Measurements from ENCODE around the gene GJB4. TPM values are rescaled to one million over a fixed set of nuclear protein-coding genes. Genes with fewer than 3 reads are reported as not detected.

The GJB4 gene
- total and polyA plus RNA-seq, 3 donors from 2014 or later, result not detected

- TF ChIP-seq POLR2A (IDR thresholded peaks at IDR 0.05), result no peak
- TF ChIP-seq, protein P1, sequence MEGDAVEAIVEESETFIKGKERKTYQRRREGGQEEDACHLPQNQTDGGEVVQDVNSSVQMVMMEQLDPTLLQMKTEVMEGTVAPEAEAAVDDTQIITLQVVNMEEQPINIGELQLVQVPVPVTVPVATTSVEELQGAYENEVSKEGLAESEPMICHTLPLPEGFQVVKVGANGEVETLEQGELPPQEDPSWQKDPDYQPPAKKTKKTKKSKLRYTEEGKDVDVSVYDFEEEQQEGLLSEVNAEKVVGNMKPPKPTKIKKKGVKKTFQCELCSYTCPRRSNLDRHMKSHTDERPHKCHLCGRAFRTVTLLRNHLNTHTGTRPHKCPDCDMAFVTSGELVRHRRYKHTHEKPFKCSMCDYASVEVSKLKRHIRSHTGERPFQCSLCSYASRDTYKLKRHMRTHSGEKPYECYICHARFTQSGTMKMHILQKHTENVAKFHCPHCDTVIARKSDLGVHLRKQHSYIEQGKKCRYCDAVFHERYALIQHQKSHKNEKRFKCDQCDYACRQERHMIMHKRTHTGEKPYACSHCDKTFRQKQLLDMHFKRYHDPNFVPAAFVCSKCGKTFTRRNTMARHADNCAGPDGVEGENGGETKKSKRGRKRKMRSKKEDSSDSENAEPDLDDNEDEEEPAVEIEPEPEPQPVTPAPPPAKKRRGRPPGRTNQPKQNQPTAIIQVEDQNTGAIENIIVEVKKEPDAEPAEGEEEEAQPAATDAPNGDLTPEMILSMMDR (IDR thresholded peaks at IDR 0.05), result no peak
- 58 to 67% methylated on average over 8 of the region's 8 CpGs for WGBS, 2 donors
- no peaks in the 10 kb centered on the region for H3K27me3 ChIP-seq
These were observed 15.4 kb downstream of the GJB4 start for GRCh38 chr1:34774957-34775356.

DNA sequence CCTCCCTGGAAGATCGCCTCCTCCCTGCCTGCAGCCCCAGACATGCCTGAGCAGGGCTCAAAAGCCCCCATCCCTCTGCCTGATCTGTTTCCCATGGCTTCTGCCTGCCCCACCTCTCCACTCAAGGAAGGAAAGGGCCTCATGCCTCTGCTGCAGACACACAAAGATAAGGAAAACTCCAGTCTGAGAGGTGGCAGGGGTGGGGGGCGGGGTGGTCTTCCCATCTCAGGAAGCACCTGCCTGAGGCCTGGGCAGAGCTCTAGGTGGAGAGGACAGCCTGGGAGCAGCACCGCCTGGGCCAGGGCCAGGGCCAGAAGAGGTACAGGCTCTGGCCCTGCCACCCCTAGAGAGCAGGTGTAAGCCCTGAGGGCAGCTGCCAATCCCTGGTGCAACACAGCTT, 17.4 kb downstream of the GJB4 start:
- Histone ChIP-seq H3K36me3 (ENCODE audit: low read depth, missing control alignments) (no peaks in the 10 kb centered on the region), H3K27ac (no peak overlapping the region), H3K27me3 (peaks cover 5% of the 10 kb centered on the region), H3K4me3 (no peak overlapping the region), H3K9me3 (no peaks in the 10 kb centered on the region), H3K4me1 (peaks cover 9% of the 10 kb centered on the region)
- no peak for DNase-seq
- WGBS, 2 donors, result 76 to 78% methylated on average over 3 of the region's 3 CpGs
- intact Hi-C loops (cut with DNase I; ENCODE audit: low total_unique reads), result no loop called here
- TF ChIP-seq, protein P1 (IDR thresholded peaks at IDR 0.05), result no peak
- no peak for TF ChIP-seq POLR2A (IDR thresholded peaks at IDR 0.05)

More at GRCh38 chr1:34774957-34775356, 15.4 kb downstream of the GJB4 start:
- Histone ChIP-seq H3K4me3 (no peak overlapping the region), H3K9me3 (no peaks in the 10 kb centered on the region), H3K27ac (no peak overlapping the region), H3K36me3 (ENCODE audit: low read depth, missing control alignments) (no peaks in the 10 kb centered on the region), H3K4me1 (no peaks in the 10 kb centered on the region)
- intact Hi-C loops (cut with DNase I; ENCODE audit: low total_unique reads), result no loop called here
- no peak for DNase-seq

DNA sequence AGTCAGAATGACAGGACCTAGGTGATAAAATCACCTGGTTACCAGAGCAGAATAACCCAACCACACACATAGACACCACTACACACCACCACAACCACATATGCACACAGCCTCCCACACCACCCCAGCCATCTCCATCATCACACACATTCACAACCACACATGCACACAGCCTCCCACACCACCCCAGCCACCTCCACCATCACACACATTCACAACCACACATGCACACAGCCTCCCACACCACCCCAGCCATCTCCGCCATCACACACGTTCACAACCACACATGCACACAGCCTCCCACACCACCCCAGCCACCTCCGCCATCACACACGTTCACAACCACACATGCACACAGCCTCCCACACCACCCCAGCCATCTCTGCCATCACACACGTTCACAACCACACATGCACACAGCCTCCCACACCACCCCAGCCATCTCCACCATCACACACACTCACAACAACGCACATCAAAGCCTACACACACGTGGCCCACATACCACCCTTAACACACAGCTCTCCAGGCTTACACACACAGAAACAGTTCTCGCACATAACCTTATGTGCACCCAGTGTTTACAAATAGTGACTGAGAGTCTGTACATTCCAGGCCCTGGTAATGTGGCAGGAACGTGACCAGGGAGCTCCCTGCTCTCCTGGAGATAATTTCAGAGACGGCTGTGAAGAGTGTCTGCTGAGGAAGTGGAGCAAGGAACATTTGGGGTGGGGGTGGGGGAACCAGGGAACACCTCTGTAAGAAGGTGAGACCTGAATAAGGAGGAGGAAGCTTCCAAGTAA, 18.2 kb downstream of the GJB4 start:
- H3K9me3 ChIP-seq, result no peaks in the 10 kb centered on the region
- H3K27ac ChIP-seq, result no peak overlapping the region
- intact Hi-C loops (cut with DNase I; ENCODE audit: low total_unique reads), result no loop called here
- no peaks in the 10 kb centered on the region for H3K36me3 ChIP-seq (ENCODE audit: low read depth, missing control alignments)
- WGBS, 2 donors, result 60 to 70% methylated on average over 10 of the region's 10 CpGs
- TF ChIP-seq, protein P1 (IDR thresholded peaks at IDR 0.05), result no peak
- TF ChIP-seq POLR2A (IDR thresholded peaks at IDR 0.05), result no peak
- DNase-seq, result no peak
- peaks cover 5% of the 10 kb centered on the region for H3K27me3 ChIP-seq
- peaks cover 13% of the 10 kb centered on the region for H3K4me1 ChIP-seq
- H3K4me3 ChIP-seq, result no peak overlapping the region

- intact Hi-C loops (cut with DNase I; ENCODE audit: low total_unique reads), result no loop called here
- no peaks in the 10 kb centered on the region for H3K36me3 ChIP-seq (ENCODE audit: low read depth, missing control alignments)
- 81% methylated on average over 6 of the region's 6 CpGs for WGBS, 2 donors
- H3K9me3 ChIP-seq, result no peaks in the 10 kb centered on the region
- TF ChIP-seq POLR2A (IDR thresholded peaks at IDR 0.05), result no peak
- TF ChIP-seq, protein P1 (IDR thresholded peaks at IDR 0.05), result no peak
- peaks cover 13% of the 10 kb centered on the region for H3K4me1 ChIP-seq
- no peak overlapping the region for H3K27ac ChIP-seq
- peaks cover 5% of the 10 kb centered on the region for H3K27me3 ChIP-seq
- no peak overlapping the region for H3K4me3 ChIP-seq
- no peak for DNase-seq
These were observed 18.8 kb downstream of the GJB4 start for GRCh38 chr1:34778381-34778780.

GRCh38 chr1:34779005-34779404, 19.5 kb downstream of the GJB4 start:
- peaks cover 5% of the 10 kb centered on the region for H3K27me3 ChIP-seq
- intact Hi-C loops (cut with DNase I; ENCODE audit: low total_unique reads), result no loop called here

More at GRCh38 chr1:34779005-34779404, 19.5 kb downstream of the GJB4 start:
- no peak for DNase-seq
- TF ChIP-seq, protein P1 (IDR thresholded peaks at IDR 0.05), result no peak
- no peak for TF ChIP-seq POLR2A (IDR thresholded peaks at IDR 0.05)
- no peaks in the 10 kb centered on the region for H3K9me3 ChIP-seq
- 84 to 86% methylated on average over 5 of the region's 5 CpGs for WGBS, 2 donors
- H3K4me3 ChIP-seq, result no peak overlapping the region
- H3K27ac ChIP-seq, result no peak overlapping the region
- no peaks in the 10 kb centered on the region for H3K36me3 ChIP-seq (ENCODE audit: low read depth, missing control alignments)
- peaks cover 13% of the 10 kb centered on the region for H3K4me1 ChIP-seq
